GM12801 (cell line): ENCODE results near the gene C16orf78.

ENCODE experiments used
- CTCF ChIP-seq: IDR thresholded peaks from one replicate; pipeline ENCODE4 v1.5.1; 2011; ENCODE audit warnings: control low read depth; ENCODE audit not compliant: insufficient read length; ENCODE audit errors: extremely low read depth

The C16orf78 gene

GRCh38 chr16:49377196-49377755 lies 3.7 kb downstream of the C16orf78 start:
- no peak for TF ChIP-seq CTCF

- TF ChIP-seq CTCF, result no peak
These were observed 4.6 kb downstream of the C16orf78 start for GRCh38 chr16:49378238-49378637.

GRCh38 chr16:49378816-49379215 lies 5.2 kb downstream of the C16orf78 start:
- TF ChIP-seq CTCF, result no peak

- TF ChIP-seq CTCF, result no peak
These were observed 9.3 kb downstream of the C16orf78 start for GRCh38 chr16:49382916-49383315.

- TF ChIP-seq CTCF, result no peak
These were observed 21.4 kb downstream of the C16orf78 start for GRCh38 chr16:49395021-49395420.

GRCh38 chr16:49396206-49396720 lies 22.7 kb downstream of the C16orf78 start:
- TF ChIP-seq CTCF, result no peak

- no peak for TF ChIP-seq CTCF
These were observed 25.2 kb downstream of the C16orf78 start for GRCh38 chr16:49398761-49399160.
